GM12864 (cell line): ENCODE results near the gene IBSP.

Experiments
- DNase-seq: peaks from one replicate; pipeline ENCODE4 v3.0.0-alpha.2; 2011; ENCODE audit warnings: low read depth
- H3K4me3 ChIP-seq: 2 replicates; pipeline ENCODE4 v1.5.1; 2011; ENCODE audit warnings: mild to moderate bottlenecking, low read depth, low read length, control low read depth
- TF ChIP-seq, protein P1 (sequence below): IDR thresholded peaks from 2 replicates; pipeline ENCODE4 v1.5.1; 2011; ENCODE audit warnings: low read depth, mild to moderate bottlenecking, moderate library complexity, low read length, control low read depth, inconsistent platforms; ENCODE audit errors: missing control alignments

The IBSP gene

GRCh38 chr4:87785731-87786509 lies 13.4 kb upstream of the IBSP start:
- H3K4me3 ChIP-seq, result no peak overlapping the region
- TF ChIP-seq, protein P1, sequence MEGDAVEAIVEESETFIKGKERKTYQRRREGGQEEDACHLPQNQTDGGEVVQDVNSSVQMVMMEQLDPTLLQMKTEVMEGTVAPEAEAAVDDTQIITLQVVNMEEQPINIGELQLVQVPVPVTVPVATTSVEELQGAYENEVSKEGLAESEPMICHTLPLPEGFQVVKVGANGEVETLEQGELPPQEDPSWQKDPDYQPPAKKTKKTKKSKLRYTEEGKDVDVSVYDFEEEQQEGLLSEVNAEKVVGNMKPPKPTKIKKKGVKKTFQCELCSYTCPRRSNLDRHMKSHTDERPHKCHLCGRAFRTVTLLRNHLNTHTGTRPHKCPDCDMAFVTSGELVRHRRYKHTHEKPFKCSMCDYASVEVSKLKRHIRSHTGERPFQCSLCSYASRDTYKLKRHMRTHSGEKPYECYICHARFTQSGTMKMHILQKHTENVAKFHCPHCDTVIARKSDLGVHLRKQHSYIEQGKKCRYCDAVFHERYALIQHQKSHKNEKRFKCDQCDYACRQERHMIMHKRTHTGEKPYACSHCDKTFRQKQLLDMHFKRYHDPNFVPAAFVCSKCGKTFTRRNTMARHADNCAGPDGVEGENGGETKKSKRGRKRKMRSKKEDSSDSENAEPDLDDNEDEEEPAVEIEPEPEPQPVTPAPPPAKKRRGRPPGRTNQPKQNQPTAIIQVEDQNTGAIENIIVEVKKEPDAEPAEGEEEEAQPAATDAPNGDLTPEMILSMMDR, result no peak
- no peak for DNase-seq

DNA sequence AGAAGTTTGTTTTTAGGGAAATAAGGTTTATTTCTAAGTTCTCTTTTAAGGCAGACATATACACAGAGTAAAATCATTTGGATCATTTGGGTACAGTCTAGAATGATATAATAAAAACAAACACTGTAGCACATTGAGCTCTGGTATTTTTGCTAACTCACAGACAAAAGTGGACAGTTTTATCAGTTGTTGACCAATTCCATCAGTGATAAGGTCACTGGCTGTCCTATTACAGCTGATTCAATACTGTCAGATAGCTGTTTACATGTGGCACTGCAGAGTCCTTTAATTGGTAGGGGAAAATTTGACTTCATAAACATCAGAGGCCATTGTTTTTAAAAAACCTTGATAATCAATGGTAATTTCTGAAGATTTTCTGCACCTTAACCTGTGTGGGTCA lies 3.5 kb downstream of the IBSP start:
- no peak for DNase-seq
- H3K4me3 ChIP-seq, result no peak overlapping the region
- TF ChIP-seq, protein P1, result no peak

- no peak overlapping the region for H3K4me3 ChIP-seq
- DNase-seq, result no peak
- TF ChIP-seq, protein P1, result no peak
Observed at GRCh38 chr4:87803421-87803820, 4.1 kb downstream of the IBSP start.

- TF ChIP-seq, protein P1, result no peak
- no peak for DNase-seq
- H3K4me3 ChIP-seq, result no peak overlapping the region
Observed at GRCh38 chr4:87804871-87805270, 5.5 kb downstream of the IBSP start.

- H3K4me3 ChIP-seq, result no peak overlapping the region
- DNase-seq, result no peak
- TF ChIP-seq, protein P1, result no peak
Observed at GRCh38 chr4:87805971-87806370, 6.6 kb downstream of the IBSP start.

DNA sequence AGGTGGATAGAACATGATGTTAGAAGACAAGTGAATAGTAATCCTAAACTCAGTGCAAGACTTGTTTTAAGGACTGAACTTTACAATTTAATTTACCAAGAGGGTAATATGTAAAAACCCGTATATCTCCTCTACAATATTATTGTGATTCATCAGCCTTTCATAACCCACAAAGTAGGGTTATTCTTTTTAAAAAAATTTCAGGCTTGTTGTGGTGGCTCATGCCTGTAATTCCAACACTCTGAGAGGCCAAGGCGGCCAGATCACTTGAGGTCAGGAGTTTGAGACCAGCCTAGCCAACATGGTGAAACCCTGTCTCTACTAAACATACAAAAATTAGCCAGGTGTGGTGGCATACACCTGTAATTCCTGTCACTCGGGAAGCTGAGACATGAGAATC lies 7.2 kb downstream of the IBSP start:
- H3K4me3 ChIP-seq, result no peak overlapping the region
- TF ChIP-seq, protein P1, result no peak
- DNase-seq, result no peak

DNA sequence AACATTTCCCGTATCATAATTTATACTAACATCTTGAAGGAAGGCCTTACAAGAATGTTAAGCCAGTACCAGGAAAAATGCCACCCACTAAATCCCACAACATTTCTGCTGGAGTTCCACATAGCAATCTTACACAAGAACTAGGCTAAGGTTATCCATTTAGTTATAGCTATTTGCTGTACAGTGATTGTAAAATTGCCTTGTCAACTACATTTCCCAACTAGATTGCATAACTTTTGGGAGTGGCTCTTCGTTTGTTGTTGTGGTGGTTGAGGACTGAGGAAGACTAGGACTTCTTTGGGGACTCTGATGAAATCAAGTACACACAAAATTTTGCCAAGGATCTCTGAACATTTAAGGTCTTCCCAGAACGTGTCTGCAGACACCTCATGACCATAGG lies 8.0 kb downstream of the IBSP start:
- TF ChIP-seq, protein P1, result no peak
- DNase-seq, result no peak
- no peak overlapping the region for H3K4me3 ChIP-seq
